GM21825 (cell line): ENCODE results near the gene SETBP1.

ENCODE experiments used
- ATAC-seq: cut with Tn5 transposase; IDR thresholded peaks from one replicate; pipeline ENCODE4 v1.9.1; 2021; ENCODE audit warnings: mild to moderate bottlenecking, moderate library complexity; ENCODE audit not compliant: unreplicated experiment

The SETBP1 gene

GRCh38 chr18:44921974-44922373, 241.3 kb downstream of the SETBP1 start:
- ATAC-seq = no peak

- ATAC-seq = no peak
Observed at GRCh38 chr18:44922968-44923367, 242.3 kb downstream of the SETBP1 start.

GRCh38 chr18:44924785-44925499, 244.3 kb downstream of the SETBP1 start:
- no peak for ATAC-seq

GRCh38 chr18:44927127-44927849, 246.6 kb downstream of the SETBP1 start:
- no peak for ATAC-seq

GRCh38 chr18:44934901-44935300, 254.2 kb downstream of the SETBP1 start:
- ATAC-seq = no peak

GRCh38 chr18:44935455-44935854, 254.8 kb downstream of the SETBP1 start:
- ATAC-seq = no peak

GRCh38 chr18:44936485-44936884, 255.8 kb downstream of the SETBP1 start:
- no peak for ATAC-seq

GRCh38 chr18:44937960-44938719, 257.5 kb downstream of the SETBP1 start:
- ATAC-seq = no peak

GRCh38 chr18:44938720-44939665, 258.3 kb downstream of the SETBP1 start:
- ATAC-seq = no peak

GRCh38 chr18:44941516-44941915, 260.8 kb downstream of the SETBP1 start:
- ATAC-seq = no peak

- ATAC-seq = no peak
Observed at GRCh38 chr18:44942073-44942472, 261.4 kb downstream of the SETBP1 start.

- no peak for ATAC-seq
Observed at GRCh38 chr18:44943311-44943881, 262.7 kb downstream of the SETBP1 start.

GRCh38 chr18:44944461-44944860, 263.8 kb downstream of the SETBP1 start:
- ATAC-seq = no peak

- ATAC-seq = no peak
Observed at GRCh38 chr18:44945888-44946401, 265.3 kb downstream of the SETBP1 start.

- no peak for ATAC-seq
Observed at GRCh38 chr18:44946529-44947113, 265.9 kb downstream of the SETBP1 start.

GRCh38 chr18:44949967-44950366, 269.3 kb downstream of the SETBP1 start:
- ATAC-seq = no peak

- ATAC-seq = no peak
Observed at GRCh38 chr18:44950685-44951195, 270.1 kb downstream of the SETBP1 start.

- no peak for ATAC-seq
Observed at GRCh38 chr18:44951748-44952147, 271.1 kb downstream of the SETBP1 start.

GRCh38 chr18:44954257-44954656, 273.6 kb downstream of the SETBP1 start:
- ATAC-seq = no peak
